Spinal cord (tissue), 10 donors: Measurements from ENCODE around the gene SEC14L6. TPM values are rescaled to one million over a fixed set of nuclear protein-coding genes. Genes with fewer than 3 reads are reported as not detected.
"Not testable (repeated sequence)": the region's sequence is repeated elsewhere in the genome, so short reads cannot be mapped to it uniquely, and the experiment has no call there.

Experiments
- DNase-seq, 6 donors: peaks; one replicate each; pipeline versions ENCODE4 v3.0.0 to v3.0.0-alpha.2; 2013 to 2015; ENCODE audit warnings: low spot score in 6 of 6, low read depth in 4 of 6
- H3K27ac ChIP-seq: one replicate; pipeline ENCODE4 v1.5.1; 2013; ENCODE audit warnings: low read depth, low read length, control low read depth
- H3K27me3 ChIP-seq: one replicate; pipeline ENCODE4 v1.6.1; 2013; ENCODE audit warnings: low read length; ENCODE audit not compliant: control insufficient read depth, insufficient read depth
- H3K36me3 ChIP-seq: one replicate; pipeline ENCODE4 v1.6.1; 2013; ENCODE audit warnings: low read length; ENCODE audit not compliant: control insufficient read depth, insufficient read depth
- H3K4me1 ChIP-seq: one replicate; pipeline ENCODE4 v1.6.1; 2013; ENCODE audit warnings: low read length; ENCODE audit not compliant: control insufficient read depth, insufficient read depth
- H3K4me3 ChIP-seq: one replicate; pipeline ENCODE4 v1.5.1; 2013; ENCODE audit warnings: low read depth, low read length, control low read depth
- H3K9me3 ChIP-seq: one replicate; pipeline ENCODE4 v1.6.1; 2013; ENCODE audit warnings: low read length; ENCODE audit not compliant: control insufficient read depth, insufficient read depth
- WGBS: methylation state at CpG from one replicate; pipeline ENCODE4 v1.1.5; 2013; ENCODE audit warnings: missing lambda C conversion rate; ENCODE audit not compliant: insufficient coverage; 5-methylcytosine and 5-hydroxymethylcytosine counted together
- polyA plus RNA-seq, 2 donors: library from polyadenylated mRNA; unstranded; fragments of 120-200 nt; gene quantifications; one replicate each; pipeline ENCODE4 v1.2.1, GENCODE V29; 2013; ENCODE audit not compliant: insufficient read length in 2 of 2
- total RNA-seq, 2 donors: library from RNA; depleted of rRNA in 1 of 2; stranded (reverse); fragments of 120-200 nt in 1 of 2; fragments of >200 nt in 1 of 2; gene quantifications; one replicate each; pipeline versions ENCODE4 v1.2.3 to v1.2.4, GENCODE V29; 2013 to 2014
- donor health status: healthy.

The SEC14L6 gene
- total and polyA plus RNA-seq, 4 donors = 2.6 to 7.9 (median 3.5) TPM

- no peaks in the 10 kb centered on the region for H3K9me3 ChIP-seq
- H3K36me3 ChIP-seq = no peaks in the 10 kb centered on the region
- H3K27ac ChIP-seq = no peak overlapping the region
- peak in 3 of 6 donors; percentile 4 to 28 (median 16) for DNase-seq
- H3K4me1 ChIP-seq = peaks cover 18% of the 10 kb centered on the region
- peak overlapping the region; percentile 31 for H3K4me3 ChIP-seq
- 3% methylated on average over 64 of the region's 64 CpGs for WGBS
- peaks cover 4% of the 10 kb centered on the region for H3K27me3 ChIP-seq
These were observed 4.4 kb downstream of the SEC14L6 start for GRCh38 chr22:30541961-30542810.

DNA sequence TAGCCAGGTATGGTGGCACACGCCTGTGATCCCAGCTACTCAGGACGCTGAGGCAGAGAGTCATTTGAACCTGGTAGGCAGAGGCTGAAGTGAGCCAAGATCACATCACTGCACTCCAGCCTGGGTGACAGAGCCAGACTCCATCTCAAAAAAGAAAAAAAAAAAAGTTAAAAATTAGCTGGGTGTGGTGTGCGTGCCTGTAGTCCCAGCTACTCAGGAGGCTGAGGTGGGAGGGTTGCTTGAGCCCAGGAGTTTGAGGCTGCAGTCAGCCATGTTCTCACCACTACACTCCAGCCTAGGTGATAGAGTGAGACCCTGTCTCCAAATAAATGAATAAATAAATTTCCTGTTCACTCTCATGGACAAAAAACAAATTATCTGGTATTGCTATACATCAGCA is 5.0 kb downstream of the SEC14L6 start:
- 100% methylated on average over 2 of the region's 3 CpGs for WGBS
- H3K9me3 ChIP-seq, H3K27me3 ChIP-seq, H3K27ac ChIP-seq, H3K36me3 ChIP-seq, DNase-seq: not testable (repeated sequence)
- H3K4me3 ChIP-seq = peak overlapping the region; percentile 31
- H3K4me1 ChIP-seq = peaks cover 18% of the 10 kb centered on the region

DNA sequence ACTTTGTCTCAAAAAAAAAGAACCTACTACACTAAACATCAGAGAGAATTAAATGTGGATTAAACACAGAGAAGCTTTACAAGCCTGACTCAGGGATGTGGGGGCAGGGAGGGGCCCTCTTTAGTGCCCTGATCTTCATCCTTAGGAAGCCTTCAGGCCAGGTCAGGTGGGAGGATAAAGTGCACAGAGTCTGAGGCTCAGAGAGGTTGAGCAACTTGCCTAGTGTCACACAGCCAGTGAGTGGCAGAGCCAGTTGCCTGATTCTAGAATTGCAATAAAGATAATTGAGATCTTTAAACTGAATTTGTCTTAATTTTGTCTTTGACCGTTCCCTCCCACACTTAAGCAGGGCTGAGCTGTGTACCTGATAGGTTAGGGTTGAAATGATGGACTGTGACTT is 7.2 kb downstream of the SEC14L6 start:
- H3K4me1 ChIP-seq = peaks cover 18% of the 10 kb centered on the region
- WGBS = no CpG with 5 or more reads among the region's 1 CpG

GRCh38 chr22:30538280-30538679 is 8.3 kb downstream of the SEC14L6 start:
- no peak overlapping the region for H3K4me3 ChIP-seq
- peaks cover 4% of the 10 kb centered on the region for H3K27me3 ChIP-seq
- WGBS = 79% methylated on average over 3 of the region's 6 CpGs
- H3K27ac ChIP-seq = no peak overlapping the region
- no peaks in the 10 kb centered on the region for H3K36me3 ChIP-seq
- H3K9me3 ChIP-seq = no peaks in the 10 kb centered on the region
- peaks cover 18% of the 10 kb centered on the region for H3K4me1 ChIP-seq
- DNase-seq = peak in 2 of 6 donors; percentile 8 to 45

More for the DNA sequence above, 7.2 kb downstream of the SEC14L6 start:
- Histone ChIP-seq H3K4me3 (no peak overlapping the region), H3K27ac (no peak overlapping the region), H3K27me3 (peaks cover 4% of the 10 kb centered on the region), H3K9me3 (no peaks in the 10 kb centered on the region), H3K36me3 (no peaks in the 10 kb centered on the region)
- DNase-seq = no peak

GRCh38 chr22:30537083-30537731 is 9.3 kb downstream of the SEC14L6 start:
- no peak for DNase-seq
- H3K27ac ChIP-seq = no peak overlapping the region
- no peak overlapping the region for H3K4me3 ChIP-seq
- H3K4me1 ChIP-seq = peaks cover 8% of the 10 kb centered on the region
- peaks cover 4% of the 10 kb centered on the region for H3K27me3 ChIP-seq
- 86% methylated on average over 5 of the region's 9 CpGs for WGBS
- H3K9me3 ChIP-seq = no peaks in the 10 kb centered on the region
- no peaks in the 10 kb centered on the region for H3K36me3 ChIP-seq

GRCh38 chr22:30535182-30535581 is 11.4 kb downstream of the SEC14L6 start:
- Histone ChIP-seq H3K9me3 (no peaks in the 10 kb centered on the region), H3K4me3 (no peak overlapping the region), H3K36me3 (no peaks in the 10 kb centered on the region), H3K27ac (no peak overlapping the region), H3K4me1 (no peaks in the 10 kb centered on the region), H3K27me3 (no peaks in the 10 kb centered on the region)
- DNase-seq = no peak
- 83% methylated on average over 4 of the region's 4 CpGs for WGBS

GRCh38 chr22:30531651-30532608 is 14.6 kb downstream of the SEC14L6 start:
- Histone ChIP-seq H3K27me3 (no peaks in the 10 kb centered on the region), H3K9me3 (no peaks in the 10 kb centered on the region), H3K36me3 (no peaks in the 10 kb centered on the region), H3K4me3 (no peak overlapping the region), H3K27ac (no peak overlapping the region), H3K4me1 (no peaks in the 10 kb centered on the region)
- 85% methylated on average over 16 of the region's 17 CpGs for WGBS
- no peak for DNase-seq

DNA sequence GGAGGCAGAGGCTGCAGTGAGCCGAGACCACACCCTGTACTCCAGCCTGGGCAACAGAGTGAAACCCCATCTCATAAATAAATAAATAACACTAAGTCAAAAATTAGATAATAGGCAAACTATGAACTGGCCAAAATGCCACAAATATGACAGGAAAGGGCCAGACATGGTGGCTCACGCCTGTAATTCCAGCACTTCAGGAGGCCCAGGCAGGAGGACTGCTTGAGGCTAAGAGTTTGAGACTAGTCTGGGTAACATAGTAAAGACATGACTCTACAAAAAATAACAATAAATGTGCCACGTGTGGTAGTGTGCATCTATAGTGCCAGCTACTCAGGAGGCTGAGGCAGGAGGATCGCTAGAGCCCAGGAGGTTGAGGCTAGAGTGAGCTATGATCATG is 19.9 kb downstream of the SEC14L6 start:
- Histone ChIP-seq H3K9me3 (no peaks in the 10 kb centered on the region), H3K4me1 (no peaks in the 10 kb centered on the region), H3K36me3 (no peaks in the 10 kb centered on the region), H3K27ac (no peak overlapping the region), H3K27me3 (no peaks in the 10 kb centered on the region), H3K4me3 (no peak overlapping the region)
- no peak for DNase-seq
- 100% methylated on average over 1 of the region's 4 CpGs for WGBS
